T-cell (primary cell): ENCODE measurements around the gene FOXF1. TPM values are rescaled to one million over a fixed set of nuclear protein-coding genes. Genes with fewer than 3 reads are reported as not detected.

Experiments
- ATAC-seq, 4 experiments: fragments of 200-7000 bp in 3 of 4; fragments of 150-1000 bp in 1 of 4; cut with Tn5 transposase; replicated peaks in 1 of 4; 1 replicate in 3 of 4; 2 replicates in 1 of 4; pipeline ENCODE4 v1.10.0; 2021; ENCODE audit warnings: moderate library complexity in 3 of 4, mild to moderate bottlenecking in 2 of 4, moderate number of reproducible peaks in 1 of 4
- CTCF ChIA-PET, 2 donors: fragments of 300-600 bp; sonication (Branson Sonifier 250); formaldehyde crosslinking; loops; one replicate each; lab custom pipeline; 2022; ENCODE audit warnings: antibody characterized with exemption in 2 of 2; lab: Charles Lee
- POLR2A ChIA-PET, 2 donors: fragments of 300-600 bp; sonication (Branson Sonifier 250); formaldehyde crosslinking; loops; one replicate each; lab custom pipeline; 2022; ENCODE audit warnings: antibody characterized with exemption in 2 of 2; lab: Charles Lee
- DNase-seq, 35 experiments: peaks; one replicate each; pipeline versions ENCODE4 v3.0.0 to v3.0.0-alpha.2; 2013 to 2023
- H3K27ac ChIP-seq: one replicate; pipeline ENCODE4 v1.5.1; 2013; ENCODE audit warnings: low read length
- H3K27me3 ChIP-seq, 2 experiments: replicated peaks in 1 of 2; 1 replicate in 1 of 2; 2 replicates in 1 of 2; pipeline versions ENCODE4 v1.6.1 to v1.7.0; 2013; ENCODE audit warnings: low read length in 1 of 2, mixed read lengths in 1 of 2; ENCODE audit not compliant: control insufficient read depth in 2 of 2, insufficient read depth in 2 of 2; ENCODE audit errors: extremely low read depth in 1 of 2
- H3K36me3 ChIP-seq, 2 donors: 1 replicate in 1 of 2; 2 replicates in 1 of 2; pipeline versions ENCODE4 v1.6.1 to v1.7.0; 2013; ENCODE audit warnings: low read length in 1 of 2; ENCODE audit not compliant: control insufficient read depth in 2 of 2, insufficient read depth in 1 of 2; ENCODE audit errors: extremely low read depth in 1 of 2
- H3K4me1 ChIP-seq, 2 experiments: 1 replicate in 1 of 2; 2 replicates in 1 of 2; pipeline versions ENCODE4 v1.6.1 to v1.7.0; 2013; ENCODE audit warnings: low read length in 2 of 2, mixed read lengths in 1 of 2; ENCODE audit not compliant: insufficient read depth in 2 of 2, control insufficient read depth in 1 of 2; ENCODE audit errors: extremely low read depth in 1 of 2
- H3K4me3 ChIP-seq, 2 donors: 1 replicate in 1 of 2; 2 replicates in 1 of 2; pipeline versions ENCODE4 v1.5.1 to v1.7.0; 2013; ENCODE audit warnings: mild to moderate bottlenecking in 2 of 2, low read length in 1 of 2, moderate library complexity in 1 of 2; ENCODE audit not compliant: control insufficient read depth in 1 of 2; ENCODE audit errors: extremely low read depth in 1 of 2
- H3K9me3 ChIP-seq: 2 replicates; pipeline ENCODE4 v1.7.0; 2013
- H3K27ac Mint-ChIP-seq, 2 donors: one replicate each; pipeline ENCODE4 v1.8.0; 2020 to 2021; ENCODE audit warnings: mild to moderate bottlenecking in 2 of 2, mixed read lengths in 2 of 2
- H3K27me3 Mint-ChIP-seq, 2 donors: one replicate each; pipeline ENCODE4 v1.8.0; 2021 to 2022; ENCODE audit warnings: mixed read lengths in 2 of 2
- H3K36me3 Mint-ChIP-seq: one replicate; pipeline ENCODE4 v1.8.0; 2021; ENCODE audit warnings: mixed read lengths
- H3K4me1 Mint-ChIP-seq, 3 donors: one replicate each; pipeline ENCODE4 v1.8.0; 2020 to 2022; ENCODE audit warnings: mixed read lengths in 3 of 3, mild to moderate bottlenecking in 1 of 3
- H3K4me3 Mint-ChIP-seq, 3 donors: one replicate each; pipeline ENCODE4 v1.8.0; 2020 to 2022; ENCODE audit warnings: mild to moderate bottlenecking in 3 of 3, mixed read lengths in 3 of 3, moderate library complexity in 3 of 3
- H3K9me3 Mint-ChIP-seq, 3 donors: one replicate each; pipeline ENCODE4 v1.8.0; 2020 to 2022; ENCODE audit warnings: mixed read lengths in 3 of 3
- WGBS: methylation state at CpG from one replicate; pipeline ENCODE4 v1.1.5; 2013; ENCODE audit warnings: missing lambda C conversion rate; ENCODE audit not compliant: insufficient coverage; 5-methylcytosine and 5-hydroxymethylcytosine counted together
- total RNA-seq, 35 experiments: library from RNA in 6 of 35; stranded (reverse) in 6 of 35; fragments of 120-200 nt in 1 of 35; gene quantifications; one replicate each; pipeline versions ENCODE4 v1.2.1 to v1.2.4 and lab custom pipeline; 2013 to 2026

The FOXF1 gene
- total RNA-seq, 5 donors from 2014 or later (not counting 1 experiment from before 2014, with no cell fraction given): 0.15 TPM; not detected in 4

GRCh38 chr16:86512860-86513470 lies 2.6 kb downstream of the FOXF1 start:
- H3K27ac ChIP-seq: no peak overlapping the region
- no peaks in the 10 kb centered on the region for H3K9me3 ChIP-seq
- no peak for DNase-seq
- H3K36me3 ChIP-seq: no peaks in the 10 kb centered on the region
- Mint-ChIP-seq H3K9me3 (no peaks in the 10 kb centered on the region), H3K4me3 (no peak overlapping the region), H3K36me3 (no peaks in the 10 kb centered on the region), H3K27ac (no peak overlapping the region), H3K4me1 (peaks cover 6 to 22% (median 15%) of the 10 kb centered on the region in 3 donors), H3K27me3 (peaks cover 42 to 67% of the 10 kb centered on the region in 2 donors)
- POLR2A ChIA-PET: no interaction called here
- H3K4me3 ChIP-seq: no peak overlapping the region
- no peak for ATAC-seq
- CTCF ChIA-PET: no interaction called here
- H3K27me3 ChIP-seq: peaks cover 10 to 84% of the 10 kb centered on the region in 2 experiments
- peaks cover 2 to 23% of the 10 kb centered on the region in 2 experiments for H3K4me1 ChIP-seq
- WGBS: 14% methylated on average over 16 of the region's 29 CpGs

GRCh38 chr16:86513471-86514277 lies 3.3 kb downstream of the FOXF1 start:
- peak overlapping the region in 1 of 3 donors; percentile 24 for H3K4me3 Mint-ChIP-seq
- H3K9me3 ChIP-seq: no peaks in the 10 kb centered on the region
- H3K9me3 Mint-ChIP-seq: no peaks in the 10 kb centered on the region
- no peak overlapping the region for H3K4me3 ChIP-seq
- CTCF ChIA-PET: no interaction called here
- POLR2A ChIA-PET: no interaction called here
- H3K27ac ChIP-seq: no peak overlapping the region
- DNase-seq (no peak), ATAC-seq (no peak)
- H3K27me3 ChIP-seq: peaks cover 15 to 86% of the 10 kb centered on the region in 2 experiments
- H3K36me3 Mint-ChIP-seq: no peaks in the 10 kb centered on the region
- H3K36me3 ChIP-seq: no peaks in the 10 kb centered on the region
- H3K27me3 Mint-ChIP-seq: peaks cover 46 to 73% of the 10 kb centered on the region in 2 donors
- no peak overlapping the region for H3K27ac Mint-ChIP-seq
- peaks cover 5 to 21% (median 14%) of the 10 kb centered on the region in 3 donors for H3K4me1 Mint-ChIP-seq
- peaks cover 2 to 20% of the 10 kb centered on the region in 2 experiments for H3K4me1 ChIP-seq
- WGBS: 6% methylated on average over 17 of the region's 35 CpGs

DNA sequence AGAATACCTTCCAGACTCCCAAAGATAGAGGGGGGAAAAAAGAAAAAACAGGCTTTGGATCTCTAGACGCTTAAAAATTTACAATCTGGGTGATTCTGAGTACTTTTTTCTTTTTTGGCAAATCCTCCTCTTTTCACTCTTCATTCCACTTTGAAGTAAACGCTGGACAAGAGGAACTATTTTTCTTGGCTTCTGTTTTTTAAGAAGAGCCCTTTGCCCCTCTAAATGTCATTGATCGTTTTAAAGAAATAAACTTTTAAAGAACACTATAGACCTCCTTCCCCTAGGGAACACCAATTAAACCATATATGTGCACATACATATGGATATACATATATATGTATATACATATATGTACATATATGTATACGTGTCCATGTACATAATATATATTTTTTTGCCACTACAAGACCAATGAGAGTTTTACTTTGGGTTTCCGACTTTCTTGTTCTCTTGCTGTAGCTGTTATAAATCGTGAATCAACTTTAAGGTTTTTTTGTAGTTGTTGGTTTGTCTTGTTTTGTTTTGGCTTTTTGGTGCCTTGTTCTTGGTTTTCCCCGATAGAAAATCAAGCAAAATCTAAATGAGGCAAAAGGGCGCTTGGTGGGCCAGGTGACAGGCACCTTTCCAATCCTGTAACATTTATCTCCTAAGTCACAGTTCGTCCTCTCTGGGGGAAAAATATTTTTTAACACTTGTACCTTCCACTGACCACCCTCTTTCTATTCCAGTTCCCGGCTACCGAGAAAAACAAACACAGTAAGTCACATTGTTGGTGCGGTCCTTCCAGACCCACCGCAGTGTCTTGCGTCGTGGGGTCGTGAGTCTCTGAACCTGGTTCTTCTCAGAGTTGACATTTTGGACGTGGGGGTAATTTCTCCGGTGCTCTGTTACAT lies 4.4 kb downstream of the FOXF1 start:
- H3K9me3 Mint-ChIP-seq: no peaks in the 10 kb centered on the region
- DNase-seq: no peak
- POLR2A ChIA-PET: no interaction called here
- no peak overlapping the region for H3K27ac ChIP-seq
- peaks cover 15 to 87% of the 10 kb centered on the region in 2 experiments for H3K27me3 ChIP-seq
- peaks cover 14 to 24% (median 14%) of the 10 kb centered on the region in 3 donors for H3K4me1 Mint-ChIP-seq
- peaks cover 0 to 14% of the 10 kb centered on the region in 2 experiments for H3K4me1 ChIP-seq
- H3K4me3 ChIP-seq: no peak overlapping the region
- no peak overlapping the region for H3K4me3 Mint-ChIP-seq
- CTCF ChIA-PET: interaction anchor here in 1 of 2 donors (0.6 kb wide), 1 partner anchor 104 kb away, joined by 3 read pairs; no protein-coding TSS in a partner anchor
- ATAC-seq: no peak
- H3K9me3 ChIP-seq: no peaks in the 10 kb centered on the region
- no peaks in the 10 kb centered on the region for H3K36me3 ChIP-seq
- no peaks in the 10 kb centered on the region for H3K36me3 Mint-ChIP-seq
- H3K27me3 Mint-ChIP-seq: peaks cover 52 to 77% of the 10 kb centered on the region in 2 donors
- WGBS: 30% methylated on average over 2 of the region's 18 CpGs
- peak overlapping the region in 1 of 2 donors; percentile 32 for H3K27ac Mint-ChIP-seq

DNA sequence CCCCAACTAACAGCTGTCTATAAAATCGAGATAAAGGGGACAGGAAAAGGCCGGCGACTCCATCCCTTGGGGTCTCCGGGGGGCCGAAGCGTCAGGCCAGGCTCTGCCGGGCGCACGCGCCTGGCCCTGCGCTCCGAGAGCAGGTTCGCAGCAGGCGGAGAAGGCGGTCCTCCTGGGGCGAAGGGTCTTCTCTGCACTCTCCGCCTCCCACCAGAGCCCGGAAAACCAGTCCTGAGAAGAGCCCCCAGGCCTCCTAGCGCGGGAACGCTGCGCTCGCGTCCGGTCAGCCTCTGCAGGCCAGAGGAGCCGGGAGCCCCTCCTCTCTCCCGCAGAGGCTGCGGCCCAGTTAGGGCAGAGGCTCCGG lies 5.1 kb downstream of the FOXF1 start:
- Histone ChIP-seq H3K27ac (no peak overlapping the region), H3K9me3 (no peaks in the 10 kb centered on the region), H3K36me3 (no peaks in the 10 kb centered on the region), H3K4me1 (peaks cover 0 to 17% of the 10 kb centered on the region in 2 experiments), H3K27me3 (peaks cover 15 to 88% of the 10 kb centered on the region in 2 experiments), H3K4me3 (no peak overlapping the region)
- H3K4me3 Mint-ChIP-seq: no peak overlapping the region
- H3K27ac Mint-ChIP-seq: no peak overlapping the region
- WGBS: 9% methylated on average over 22 of the region's 29 CpGs
- no peaks in the 10 kb centered on the region for H3K36me3 Mint-ChIP-seq
- ATAC-seq (no peak), DNase-seq (no peak)
- H3K27me3 Mint-ChIP-seq: peaks cover 52 to 83% of the 10 kb centered on the region in 2 donors
- peaks cover 19 to 28% (median 20%) of the 10 kb centered on the region in 3 donors for H3K4me1 Mint-ChIP-seq
- ChIA-PET POLR2A (no interaction called here), CTCF (interaction anchor here in 1 of 2 donors (0.6 kb wide), 1 partner anchor 103 kb away, joined by 3 read pairs; no protein-coding TSS in a partner anchor)
- no peaks in the 10 kb centered on the region for H3K9me3 Mint-ChIP-seq

GRCh38 chr16:86515777-86516622 lies 5.7 kb downstream of the FOXF1 start:
- DNase-seq (no peak), ATAC-seq (no peak)
- Mint-ChIP-seq H3K36me3 (no peaks in the 10 kb centered on the region), H3K9me3 (no peaks in the 10 kb centered on the region), H3K4me1 (peaks cover 17 to 25% (median 20%) of the 10 kb centered on the region in 3 donors), H3K4me3 (no peak overlapping the region), H3K27ac (no peak overlapping the region), H3K27me3 (peaks cover 52 to 81% of the 10 kb centered on the region in 2 donors)
- 7% methylated on average over 55 of the region's 64 CpGs for WGBS
- Histone ChIP-seq H3K9me3 (no peaks in the 10 kb centered on the region), H3K4me1 (peaks cover 0 to 13% of the 10 kb centered on the region in 2 experiments), H3K27ac (no peak overlapping the region), H3K36me3 (no peaks in the 10 kb centered on the region), H3K27me3 (peaks cover 17 to 89% of the 10 kb centered on the region in 2 experiments), H3K4me3 (no peak overlapping the region)
- ChIA-PET CTCF (no interaction called here), POLR2A (no interaction called here)
